DMS 273 treated with DMSO at 0.1 percent for 48 hours (cell line): ENCODE measurements around the gene RPS2.

Experiments
- DNase-seq: peaks from one replicate; lab custom pipeline; 2025; lab: John Stamatoyannopoulos, UW

Gene RPS2

GRCh38 chr16:1919327-1919998, 45.2 kb downstream of the RPS2 start:
- no peak for DNase-seq

- DNase-seq: no peak
Measured at GRCh38 chr16:1918351-1919326, 46.0 kb downstream of the RPS2 start, which contains the start of gene HS3ST6. TSS of gene HS3ST6 (minus strand) at chr16:1918415. CDS start at chr16:1918323, 92 bp downstream.

- no peak for DNase-seq
Measured at GRCh38 chr16:1917665-1918350, 46.8 kb downstream of the RPS2 start.

- no peak for DNase-seq
Measured at GRCh38 chr16:1917056-1917664, 47.5 kb downstream of the RPS2 start.

GRCh38 chr16:1916640-1916990, 48.0 kb downstream of the RPS2 start:
- DNase-seq: no peak

GRCh38 chr16:1915732-1916639, 48.6 kb downstream of the RPS2 start:
- DNase-seq: no peak

- no peak for DNase-seq
Measured at GRCh38 chr16:1914988-1915387, 49.6 kb downstream of the RPS2 start.

GRCh38 chr16:1914084-1914608, 50.5 kb downstream of the RPS2 start:
- no peak for DNase-seq

GRCh38 chr16:1913327-1914083, 51.1 kb downstream of the RPS2 start:
- DNase-seq: no peak

- DNase-seq: no peak
Measured at GRCh38 chr16:1912215-1912543, 52.4 kb downstream of the RPS2 start.
